NCI-H2171 treated with DMSO at 0.1 percent for 48 hours (cell line): ENCODE results near the gene TMEM11.

Experiments used
- DNase-seq: peaks from one replicate; lab custom pipeline; 2025; lab: John Stamatoyannopoulos, UW

TMEM11 gene, protein sequence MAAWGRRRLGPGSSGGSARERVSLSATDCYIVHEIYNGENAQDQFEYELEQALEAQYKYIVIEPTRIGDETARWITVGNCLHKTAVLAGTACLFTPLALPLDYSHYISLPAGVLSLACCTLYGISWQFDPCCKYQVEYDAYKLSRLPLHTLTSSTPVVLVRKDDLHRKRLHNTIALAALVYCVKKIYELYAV

DNA sequence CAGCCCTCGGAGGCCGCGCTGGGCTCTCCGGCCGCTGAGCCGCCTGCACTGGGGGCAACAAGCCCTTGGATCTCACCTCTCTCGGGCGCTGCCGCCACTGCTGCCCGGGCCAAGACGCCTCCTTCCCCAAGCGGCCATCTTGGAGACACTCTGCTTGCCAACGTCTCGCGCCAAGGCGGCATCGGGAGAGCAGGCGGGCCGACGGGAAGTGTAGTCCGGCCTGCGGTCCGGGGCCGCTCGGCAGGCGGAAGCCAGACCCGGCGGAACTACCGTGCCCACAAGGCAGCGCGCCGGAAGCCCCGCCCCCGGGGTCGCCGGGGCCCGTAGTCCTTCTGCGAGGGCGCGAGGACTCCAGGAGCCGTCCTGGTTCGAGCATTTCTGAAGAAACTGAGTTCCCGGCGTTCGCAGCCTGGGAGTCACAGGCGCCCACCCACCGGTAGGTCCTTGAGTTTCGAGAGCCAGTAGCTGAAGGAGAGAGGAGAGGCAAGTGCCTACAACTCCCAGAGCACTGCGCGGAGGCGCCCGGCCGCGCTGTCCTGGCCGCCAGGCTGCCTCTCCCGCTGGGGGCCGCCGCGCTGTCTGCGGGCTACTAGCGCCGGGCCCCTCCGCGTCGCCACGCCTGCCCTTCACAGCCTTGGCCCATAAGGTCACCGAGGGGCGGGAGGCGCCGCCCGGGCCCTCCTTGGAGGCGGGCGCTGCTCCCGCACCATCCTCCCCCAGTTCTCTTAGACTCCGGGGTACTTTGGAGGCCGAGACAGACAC is at the start of gene TMEM11:
Gene TMEM11, minus strand, starts transcription at position 147 of the 762 bp plus-strand sequence. Its CDS starts 9 bp downstream, at position 138.
- peak; percentile 93 for DNase-seq

DNA sequence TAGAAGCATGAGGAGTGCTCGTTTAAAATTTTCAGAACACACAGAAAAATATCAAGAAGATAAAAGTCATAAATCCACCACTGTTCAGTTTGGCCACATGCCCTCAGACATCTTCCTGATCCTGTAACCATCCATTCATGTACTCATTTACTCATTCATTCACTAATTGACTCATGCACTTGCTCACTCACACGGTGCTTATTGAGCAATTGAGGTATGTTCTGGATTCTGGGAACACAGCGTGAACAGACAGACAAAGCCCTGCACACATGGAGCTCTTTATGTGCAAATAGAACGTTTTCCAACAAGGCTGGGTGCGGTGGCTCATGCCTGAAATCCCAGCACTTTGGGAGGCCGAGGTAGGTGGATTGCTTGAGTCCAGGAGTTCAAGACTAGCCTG is 49.4 kb upstream of the TMEM11 start:
- DNase-seq = no peak

DNA sequence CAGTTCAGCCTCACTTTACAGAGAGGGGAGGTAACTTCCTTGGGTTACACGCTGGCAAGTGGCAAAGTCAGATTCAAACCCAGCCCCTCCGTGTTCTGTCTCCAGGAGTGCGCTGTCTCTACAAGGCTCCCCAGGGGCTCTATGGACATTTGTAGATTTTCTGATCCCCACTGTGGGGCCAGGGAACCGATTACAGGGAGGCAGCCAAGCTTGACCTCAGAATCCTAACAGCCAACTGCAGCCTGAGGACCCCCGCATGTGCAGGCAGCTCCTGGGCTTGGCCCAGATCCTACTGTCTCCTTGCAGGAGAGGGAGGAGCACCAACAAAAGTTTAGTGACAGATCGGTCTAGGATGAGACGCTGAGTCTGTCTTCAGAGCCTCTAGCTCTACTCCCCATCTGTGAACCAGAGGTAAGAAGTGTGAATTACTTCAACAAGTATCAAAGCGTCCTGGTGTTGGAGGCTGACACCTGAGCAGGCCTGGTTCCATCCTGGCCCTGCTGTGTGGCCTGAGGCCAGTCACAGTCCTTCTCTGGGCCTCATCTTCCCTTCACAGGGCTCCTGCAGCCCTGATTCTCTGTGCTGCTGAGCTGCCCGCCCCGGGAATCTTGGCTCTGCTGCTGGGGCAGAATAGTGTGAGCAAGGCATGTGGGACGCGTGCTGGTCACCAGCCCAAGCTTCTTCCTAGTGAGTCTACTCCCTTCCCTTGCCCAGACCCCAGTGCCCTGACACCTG is 48.5 kb upstream of the TMEM11 start:
- no peak for DNase-seq

DNA sequence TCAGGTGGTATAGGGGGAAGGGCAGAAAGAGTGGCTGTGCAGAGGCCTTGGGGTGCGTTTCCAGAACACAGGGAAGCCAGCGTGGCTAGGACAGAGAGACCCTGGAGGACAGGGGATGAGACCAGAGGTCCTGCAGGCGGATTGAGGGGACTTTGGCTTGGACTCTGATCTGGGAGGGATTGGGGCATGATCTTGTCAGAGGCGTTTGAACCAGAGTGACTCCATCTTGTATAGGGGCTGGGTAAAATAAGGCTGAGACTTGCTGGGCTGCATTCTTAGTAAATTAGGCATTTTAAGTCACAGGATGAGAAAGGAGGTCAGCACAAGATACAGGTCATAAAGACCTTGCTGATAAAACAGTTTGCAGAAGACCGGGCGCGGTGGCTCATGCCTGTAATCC is 44.6 kb upstream of the TMEM11 start:
- DNase-seq = no peak

DNA sequence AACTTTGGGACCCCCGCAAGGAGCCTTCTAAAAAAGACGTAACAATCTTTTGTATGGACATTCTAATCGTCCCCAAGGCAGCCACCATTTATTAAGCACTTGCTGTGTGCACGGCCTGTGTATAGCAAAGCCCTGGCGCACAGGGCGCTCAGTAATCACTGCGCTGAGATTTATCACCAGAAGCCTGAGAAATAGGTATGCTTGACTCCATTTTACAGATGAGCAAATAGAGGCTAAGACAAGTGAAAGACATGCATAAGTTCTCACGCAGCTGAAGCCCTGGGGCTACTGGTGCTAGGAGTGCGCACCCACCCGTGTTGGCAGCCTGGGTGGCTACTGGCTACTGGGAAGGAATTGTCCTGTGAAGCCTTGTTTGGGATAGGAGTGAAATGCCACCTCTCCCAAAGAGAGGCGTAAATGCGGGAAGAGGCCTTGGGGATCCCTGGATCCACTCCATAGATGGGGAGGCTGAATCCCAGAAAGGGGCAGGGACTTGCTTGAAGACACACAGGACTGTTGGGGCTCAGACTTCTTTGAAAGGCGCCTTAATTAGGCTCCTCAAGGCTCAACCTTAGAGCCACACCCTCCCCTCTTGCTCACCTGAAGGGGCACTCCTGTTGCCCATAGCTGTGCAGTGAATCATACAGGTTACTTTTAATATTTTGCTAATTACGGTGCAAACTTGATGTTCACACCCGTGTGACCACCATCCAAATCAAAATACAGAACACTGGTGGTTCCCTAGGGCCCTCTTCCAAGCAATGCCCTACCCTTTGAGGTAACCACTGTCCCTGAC is 39.9 kb upstream of the TMEM11 start:
- no peak for DNase-seq

DNA sequence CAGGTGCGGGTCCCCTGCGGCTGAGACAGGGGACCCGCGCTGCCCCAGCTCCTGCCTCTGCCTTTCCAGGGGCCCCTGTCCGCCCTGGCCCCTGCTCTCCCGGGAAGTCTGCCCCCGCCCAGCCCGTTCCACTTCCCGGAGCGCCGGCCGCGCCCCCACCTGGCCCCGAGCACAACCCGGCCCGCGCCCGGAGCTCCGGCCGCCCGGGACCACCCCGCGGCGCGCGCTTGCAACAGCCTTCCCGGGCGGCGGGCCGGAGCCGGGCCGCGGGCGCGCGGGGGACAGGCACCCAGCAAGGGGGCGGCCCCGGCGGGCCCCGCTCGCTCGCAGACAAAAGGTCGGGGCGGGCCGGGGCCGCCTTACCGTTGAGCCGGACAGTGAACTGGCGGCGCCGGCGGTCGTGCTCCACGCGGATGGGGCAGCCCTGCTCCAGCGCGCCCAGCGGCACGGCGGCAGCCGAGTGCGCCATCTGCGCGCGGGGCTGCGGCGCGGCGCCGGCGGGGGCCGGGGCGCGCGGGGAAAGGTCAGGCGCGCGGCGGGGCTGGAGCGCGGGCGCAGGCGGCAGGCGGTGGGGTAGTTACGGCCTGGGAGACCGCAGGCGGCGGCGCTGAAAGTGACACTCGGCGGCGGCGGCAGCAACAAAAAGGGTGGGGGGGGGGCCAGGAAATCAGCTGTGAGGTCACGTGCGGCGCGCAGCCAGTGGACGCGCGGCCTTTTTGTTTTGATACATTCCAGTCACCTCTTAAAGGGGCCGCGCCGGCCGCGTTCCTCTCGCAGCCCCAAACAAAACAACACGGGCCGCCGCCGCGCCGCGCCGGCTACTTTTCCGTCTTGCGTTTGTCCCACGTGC is 39.1 kb upstream of the TMEM11 start, which contains the start of gene NATD1:
Gene NATD1, minus strand, starts transcription at position 615 of the 850 bp plus-strand sequence. Its CDS starts 146 bp downstream, at position 469.
- peak; percentile 83 for DNase-seq

DNA sequence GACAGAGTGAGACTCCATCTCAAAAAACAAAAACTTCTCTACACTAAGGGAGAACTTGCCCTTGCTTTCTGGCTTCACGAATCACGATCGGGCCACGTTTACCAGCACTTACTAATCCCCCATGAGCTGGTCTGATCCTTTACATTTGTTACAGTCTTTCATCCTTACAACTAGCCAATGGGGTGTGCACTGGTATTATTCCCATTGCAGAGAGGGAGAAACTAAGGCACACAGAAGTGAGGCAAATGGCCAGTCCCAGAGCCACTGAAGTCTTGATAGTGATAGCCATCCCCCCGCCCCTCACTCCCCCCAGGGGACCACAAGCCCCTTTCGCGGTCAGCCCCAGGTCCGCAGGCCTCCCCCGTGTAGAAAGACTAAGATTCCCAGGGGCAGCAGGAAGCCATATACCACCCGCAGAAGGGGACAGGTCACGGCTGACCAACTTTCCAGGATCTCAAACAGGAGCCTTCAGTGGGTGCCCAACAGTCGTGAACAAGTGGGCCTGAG is 38.4 kb upstream of the TMEM11 start:
- no peak for DNase-seq

DNA sequence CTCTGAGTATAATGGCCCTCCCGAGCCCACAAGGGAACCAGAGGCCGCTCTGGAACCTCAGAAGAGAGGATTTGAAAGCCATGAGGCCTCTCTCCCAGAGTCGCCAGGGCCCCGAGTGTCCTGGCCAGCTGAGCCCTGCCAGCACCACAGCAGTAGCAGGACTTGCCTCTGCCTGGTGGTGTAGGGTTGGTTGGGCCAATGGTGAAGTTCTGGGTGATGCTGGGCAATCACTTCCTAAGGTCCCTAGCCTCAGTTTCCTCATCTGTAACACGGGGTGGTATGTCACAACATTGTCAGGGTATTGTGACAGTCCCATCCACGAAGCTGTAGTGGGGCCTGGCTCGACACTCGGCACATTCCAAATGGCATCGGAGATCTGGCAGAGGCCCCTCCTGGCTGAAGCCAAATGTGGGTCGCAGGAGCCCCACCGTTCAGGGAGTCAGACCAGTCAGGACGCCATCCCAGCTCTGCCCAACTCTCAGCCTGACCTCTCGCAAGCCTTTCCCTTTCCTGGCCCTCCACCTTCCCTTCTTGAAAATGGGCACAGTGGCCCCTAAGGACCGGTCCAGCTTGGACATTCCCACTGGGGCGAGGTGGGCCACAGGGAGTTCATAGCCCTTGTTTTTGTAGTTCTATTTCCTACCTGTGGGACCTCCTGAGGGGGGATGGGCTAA is 37.5 kb upstream of the TMEM11 start:
- DNase-seq = no peak

DNA sequence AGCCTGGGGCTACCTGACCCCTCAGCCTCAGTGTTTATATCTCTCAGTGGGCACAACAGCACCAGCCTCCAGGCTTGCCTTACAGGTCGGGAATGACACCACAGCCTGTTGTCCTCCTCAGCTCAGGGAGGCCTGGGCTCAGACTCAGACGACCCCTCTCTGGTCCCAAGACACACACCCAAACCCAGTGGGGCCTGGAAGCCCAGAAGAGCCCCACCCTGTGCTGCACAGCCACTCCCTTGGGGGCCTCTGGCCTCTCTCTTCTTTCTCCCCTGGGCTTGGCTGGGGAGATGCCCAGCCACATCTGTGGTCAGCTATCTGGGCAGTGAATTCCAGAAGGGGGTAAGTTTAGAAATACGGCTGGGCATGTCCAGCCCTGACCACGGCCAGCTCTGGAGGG is 36.9 kb upstream of the TMEM11 start:
- no peak for DNase-seq

DNA sequence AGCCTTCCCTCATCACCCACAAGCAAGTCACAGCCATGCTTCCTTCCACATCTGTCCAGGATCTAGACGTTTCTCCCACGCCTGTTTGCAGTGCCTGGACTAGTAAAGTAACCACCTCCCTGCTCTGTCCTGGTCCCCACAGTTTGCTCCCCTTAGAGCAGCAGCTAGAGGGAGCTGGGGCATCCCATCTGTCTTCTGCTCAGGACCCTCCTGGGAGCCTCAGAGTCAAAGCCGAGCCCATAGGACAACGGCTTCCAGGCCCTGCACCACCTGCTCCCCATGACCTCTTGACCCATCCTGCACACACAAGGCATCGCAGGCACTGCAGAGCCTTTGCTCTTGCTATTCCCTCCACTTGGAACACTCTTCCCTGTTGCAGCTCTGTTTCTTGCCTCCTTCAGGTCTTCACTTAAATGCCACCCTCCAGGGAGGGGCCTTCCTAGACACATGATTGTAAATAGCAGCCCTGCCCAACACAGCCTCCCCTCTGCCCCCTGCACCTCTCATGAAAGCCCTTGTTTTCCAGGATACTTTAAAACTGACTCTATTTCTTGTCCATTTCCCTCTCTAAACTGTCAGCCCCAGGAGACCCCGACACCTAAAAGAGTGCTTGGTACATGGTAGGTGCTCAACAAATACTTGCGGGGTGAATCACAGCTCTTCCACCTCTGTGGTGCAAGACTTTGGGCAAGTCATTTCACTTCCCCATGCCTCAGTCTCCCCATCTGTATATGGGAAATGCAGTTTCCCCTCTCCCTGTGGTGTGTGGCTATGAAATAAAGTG is 36.2 kb upstream of the TMEM11 start:
- DNase-seq = peak; percentile 24

DNA sequence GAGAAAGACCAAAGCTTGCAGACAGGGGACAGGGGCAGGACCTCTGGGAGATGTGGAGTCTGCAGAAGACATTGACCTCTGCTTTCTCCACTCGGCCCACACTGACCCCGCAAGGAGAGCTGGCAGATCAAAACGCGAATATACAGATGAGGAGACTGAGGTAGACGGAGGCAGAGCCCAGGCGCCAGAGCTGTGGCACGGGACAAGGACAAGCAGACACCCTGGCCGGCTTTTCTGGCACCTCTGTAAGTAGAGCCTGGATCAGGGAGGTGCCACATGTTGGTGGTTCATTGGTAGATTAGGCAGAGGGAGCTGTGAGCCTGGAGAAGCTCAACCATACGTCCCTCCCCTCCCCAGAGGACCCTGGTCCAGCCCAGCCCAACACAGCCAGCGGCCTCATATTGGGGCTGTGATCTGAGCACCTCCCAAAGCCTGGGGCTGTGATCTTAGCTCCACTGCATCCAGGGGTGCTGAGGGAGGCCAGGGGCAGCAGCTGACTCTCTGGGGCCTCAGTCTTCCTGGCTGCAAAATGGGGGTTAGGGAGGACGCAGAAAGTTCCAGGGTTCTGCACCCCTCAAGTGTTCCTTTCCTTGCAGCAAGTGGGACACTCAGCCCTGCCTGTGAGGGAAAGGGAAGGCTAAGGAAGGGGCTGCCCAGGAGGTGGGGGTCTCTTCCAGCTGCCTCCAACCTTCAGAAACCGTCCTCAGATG is 35.3 kb upstream of the TMEM11 start:
- DNase-seq = no peak

DNA sequence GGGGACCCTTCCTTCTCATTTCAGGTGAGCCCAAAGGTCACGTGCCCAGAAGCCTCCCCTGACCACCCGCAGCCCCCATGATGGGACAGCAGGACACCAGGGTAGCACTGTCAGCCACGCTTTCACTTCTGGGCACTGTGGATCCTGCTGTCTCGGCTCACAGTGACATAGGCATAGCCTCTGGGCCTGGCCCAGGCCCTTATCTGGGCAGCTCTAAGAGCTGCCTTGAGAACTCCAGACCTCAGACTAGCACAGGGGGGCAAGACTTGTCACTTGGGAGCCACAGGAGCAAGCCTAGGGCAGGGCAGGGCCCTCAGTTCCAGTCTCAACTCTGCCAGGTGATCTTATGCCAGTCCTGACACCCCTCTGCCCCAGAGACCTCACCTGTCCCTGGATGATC is 34.5 kb upstream of the TMEM11 start:
- DNase-seq = no peak

DNA sequence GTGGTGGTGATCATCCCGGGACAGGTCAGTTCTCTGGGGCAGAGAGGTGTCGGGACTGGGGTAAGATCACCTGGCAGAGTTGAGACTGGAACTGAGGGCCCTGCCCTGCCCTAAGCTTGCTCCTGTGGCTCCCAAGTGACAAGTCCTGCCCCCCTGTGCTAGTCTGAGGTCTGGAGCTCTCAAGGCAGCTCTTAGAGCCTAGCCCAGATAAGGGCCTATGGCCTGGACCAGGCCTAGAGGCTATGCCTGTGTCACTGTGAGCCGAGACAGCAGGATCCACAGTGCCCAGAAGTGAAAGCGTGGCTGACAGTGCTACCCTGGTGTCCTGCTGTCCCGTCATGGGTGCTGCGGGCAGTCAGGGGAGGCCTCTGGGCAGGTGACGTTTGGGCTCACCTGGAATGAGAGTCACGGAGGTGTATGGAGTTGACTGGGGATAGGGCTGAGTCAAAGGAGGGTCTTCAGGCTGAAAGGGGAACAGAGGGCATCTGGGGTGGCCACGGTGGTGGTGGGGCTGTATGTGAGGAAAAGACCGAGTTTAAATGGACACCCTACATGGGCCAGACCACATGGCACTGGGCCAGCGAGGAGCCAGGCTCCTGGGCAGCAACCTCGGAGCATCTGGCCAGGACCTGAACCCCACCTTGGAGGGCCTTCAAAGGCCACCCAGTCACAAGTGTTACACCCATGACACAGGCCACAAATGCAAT is 33.7 kb upstream of the TMEM11 start:
- no peak for DNase-seq

DNA sequence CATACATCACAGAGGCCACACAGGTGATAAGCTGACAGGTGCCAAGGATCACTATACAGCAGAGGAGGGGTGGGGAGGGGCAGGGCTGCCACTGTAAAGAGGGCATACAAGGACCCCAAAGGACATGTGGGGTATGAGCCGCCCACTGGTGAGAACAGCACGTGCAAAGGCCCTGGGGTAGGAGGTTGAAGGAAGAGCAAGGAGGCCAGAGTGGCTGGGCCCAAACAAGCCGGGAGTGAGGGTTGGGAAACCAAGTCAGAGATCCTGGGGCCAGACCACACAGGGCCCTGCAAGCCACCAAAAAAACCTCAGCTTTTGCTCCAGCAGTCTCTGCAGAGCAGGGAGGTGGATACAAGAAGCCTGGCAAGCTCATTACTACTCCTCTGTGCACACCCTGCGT is 32.7 kb upstream of the TMEM11 start:
- DNase-seq = no peak

DNA sequence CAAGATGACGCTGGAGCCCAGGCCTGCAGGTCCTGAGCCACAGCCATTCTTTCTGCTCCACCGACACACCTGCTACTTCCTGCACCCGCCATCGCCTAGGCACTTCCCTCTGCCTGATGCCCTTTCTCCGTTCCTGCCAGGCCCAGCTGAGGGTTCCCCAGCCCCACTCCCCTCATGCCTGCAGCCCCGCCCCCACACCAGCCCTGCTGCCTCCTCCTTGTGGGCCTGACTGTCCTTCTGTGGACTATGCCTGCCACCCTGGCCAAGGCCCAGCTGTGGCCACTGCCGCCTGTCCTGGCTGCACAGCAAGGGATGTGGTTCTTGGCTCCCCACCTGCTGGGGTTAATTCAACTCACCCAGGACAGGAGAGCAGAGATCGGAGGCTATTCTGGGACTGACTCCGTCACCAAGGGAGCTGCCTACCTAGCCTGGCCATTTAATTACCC is 31.7 kb upstream of the TMEM11 start:
- DNase-seq = no peak

DNA sequence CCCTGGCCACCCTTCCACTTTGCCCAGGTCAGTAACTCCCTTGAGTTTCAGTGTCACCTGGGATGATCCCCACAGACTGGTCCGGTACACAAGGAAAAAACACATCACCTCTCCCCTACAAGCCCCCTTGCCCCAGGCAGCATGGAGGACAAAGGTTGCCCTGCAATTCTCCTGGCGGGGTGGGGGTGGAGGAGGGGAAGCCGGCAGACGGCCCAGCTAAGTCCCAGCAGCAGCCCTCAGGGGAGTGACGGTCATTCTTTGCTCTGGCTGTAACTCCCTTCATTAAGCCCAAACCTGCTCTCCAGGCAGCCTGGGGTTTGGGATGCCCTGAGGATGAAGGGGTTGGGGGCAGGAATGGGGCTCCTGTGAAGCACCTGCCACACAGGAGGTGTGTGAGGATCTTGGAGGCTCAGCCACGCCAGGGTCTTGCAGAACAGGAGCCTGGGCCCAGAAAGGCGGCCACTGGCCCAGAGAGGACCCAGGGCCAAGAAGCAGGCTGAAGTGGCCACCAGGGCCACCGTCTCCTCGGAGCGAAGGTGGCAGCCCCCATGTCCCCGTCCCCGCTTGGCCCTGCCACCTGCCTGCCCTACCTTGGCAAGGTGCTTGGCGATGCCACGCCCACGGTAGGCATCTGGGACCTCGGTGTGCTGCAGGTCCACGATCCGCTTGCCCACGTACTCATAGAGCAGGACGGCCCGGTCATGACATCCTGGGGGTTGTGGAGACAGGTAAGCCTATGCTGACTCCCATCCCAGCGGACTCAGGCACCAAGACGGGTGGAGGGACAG is 29.7 kb upstream of the TMEM11 start:
- no peak for DNase-seq

DNA sequence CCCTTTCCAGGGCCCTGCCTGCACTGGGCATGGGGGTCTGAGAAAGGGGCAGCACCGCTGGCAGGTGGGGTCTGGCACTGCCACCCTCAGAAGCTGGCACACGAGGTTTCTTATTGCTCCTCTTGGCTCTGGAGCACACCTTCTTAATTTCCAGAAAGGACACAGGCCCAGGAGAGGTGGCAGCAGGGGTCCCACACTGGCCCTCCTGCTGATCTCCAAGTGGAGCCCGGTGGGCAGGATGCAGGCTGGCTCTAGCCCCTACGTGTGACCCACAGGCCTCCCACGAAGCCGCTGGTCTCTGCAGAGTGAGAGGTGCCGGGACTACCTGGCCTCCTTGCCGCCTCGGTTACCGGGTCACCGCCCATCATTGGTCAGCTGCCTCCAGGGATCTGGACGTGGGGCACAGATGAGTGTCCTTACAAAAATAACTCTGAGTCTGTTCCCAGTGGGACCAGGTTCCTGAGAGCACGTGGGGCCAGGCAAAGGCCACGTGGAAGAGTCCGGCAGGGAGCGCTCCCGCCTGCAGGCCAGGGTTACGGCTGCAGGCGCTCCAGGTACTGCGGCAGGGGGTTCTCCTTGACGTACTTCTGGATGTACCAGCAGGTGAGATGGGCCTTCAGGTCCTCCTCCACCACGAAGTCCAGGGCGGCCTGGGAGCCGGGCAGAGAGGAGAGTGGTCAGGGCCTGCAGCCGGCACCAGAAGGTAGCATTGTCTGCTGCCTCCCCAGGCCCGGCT is 29.0 kb upstream of the TMEM11 start:
- no peak for DNase-seq
